SK-N-SH (cell line): ENCODE measurements around the gene AEBP2. TPM values are rescaled to one million over a fixed set of nuclear protein-coding genes. Genes with fewer than 3 reads are reported as not detected.
"Not testable (repeated sequence)": the region's sequence is repeated elsewhere in the genome, so short reads cannot be mapped to it uniquely, and the experiment has no call there.

ENCODE experiments used
- CTCF ChIA-PET: fragments of 300-600, 350-600 bp; formaldehyde crosslinking; extraction: SDS; loops from one replicate; lab custom pipeline; 2021; lab: Yijun Ruan, JAX
- POLR2A ChIA-PET: fragments of 350-600 bp; sonication (Branson Sonifier 250); formaldehyde crosslinking; extraction: SDS; loops from one replicate; lab custom pipeline; 2020; ENCODE audit warnings: antibody characterized with exemption, inconsistent platforms; lab: Yijun Ruan, JAX
- DNase-seq: peaks from one replicate; pipeline ENCODE4 v3.0.0; 2012
- H2AFZ ChIP-seq: fragments of 200-600 bp; sonication (generic); 2 replicates; pipeline ENCODE4 v1.8.1; 2016; ENCODE audit warnings: antibody characterized with exemption, mild to moderate bottlenecking, low read depth
- H3F3A ChIP-seq: fragments of 200-600 bp; sonication (generic); replicated peaks from 2 replicates; pipeline ENCODE3; 2016; ENCODE audit warnings: antibody characterized with exemption, mild to moderate bottlenecking; ENCODE audit not compliant: insufficient read depth
- H3K27ac ChIP-seq, 2 experiments: fragments of 200-500 bp in 1 of 2; fragments of 200-600 bp in 1 of 2; sonication (Bioruptor generic) in 1 of 2; sonication (generic), shearing (Covaris generic) in 1 of 2; 2 replicates each; pipeline versions ENCODE4 v1.5.1 to v1.6.1; 2014 to 2016; ENCODE audit warnings: low read depth in 2 of 2, inconsistent platforms in 1 of 2, low read length in 1 of 2, mild to moderate bottlenecking in 1 of 2, mixed read lengths in 1 of 2
- H3K27me3 ChIP-seq: fragments of 200-600 bp; sonication (generic), shearing (Covaris generic); 2 replicates; pipeline ENCODE4 v1.6.1; 2016; ENCODE audit warnings: mixed run types; ENCODE audit not compliant: insufficient read depth
- H3K36me3 ChIP-seq, 2 experiments: fragments of 200-500 bp in 1 of 2; fragments of 200-600 bp in 1 of 2; sonication (Bioruptor generic) in 1 of 2; sonication (generic) in 1 of 2; replicated peaks in 1 of 2; 2 replicates each; pipeline versions ENCODE3 to v1.5.1; 2014 to 2016; ENCODE audit warnings: low read length in 1 of 2, mild to moderate bottlenecking in 1 of 2; ENCODE audit not compliant: insufficient read depth in 2 of 2, control insufficient read depth in 1 of 2
- H3K4me1 ChIP-seq, 2 experiments: fragments of 200-500 bp in 1 of 2; fragments of 200-600 bp in 1 of 2; sonication (Bioruptor generic) in 1 of 2; sonication (generic), shearing (Covaris generic) in 1 of 2; 2 replicates each; pipeline versions ENCODE4 v1.5.1 to v1.6.1; 2014 to 2016; ENCODE audit warnings: low read depth in 1 of 2, low read length in 1 of 2, mixed run types in 1 of 2; ENCODE audit not compliant: insufficient read depth in 2 of 2, control insufficient read depth in 1 of 2
- H3K4me2 ChIP-seq: fragments of 200-600 bp; sonication (generic), shearing (Covaris generic); 2 replicates; pipeline ENCODE4 v1.6.1; 2017; ENCODE audit warnings: mixed run types
- H3K4me3 ChIP-seq, 2 experiments: fragments of 200-500 bp in 1 of 2; fragments of 200-600 bp in 1 of 2; sonication (Bioruptor generic) in 1 of 2; sonication (generic), shearing (Covaris generic) in 1 of 2; 2 replicates each; pipeline versions ENCODE4 v1.5.1 to v1.8.1; 2014 to 2016; ENCODE audit warnings: low read depth in 2 of 2, inconsistent platforms in 1 of 2, low read length in 1 of 2, mild to moderate bottlenecking in 1 of 2, mixed read lengths in 1 of 2, moderate library complexity in 1 of 2
- H3K79me2 ChIP-seq: fragments of 200-600 bp; sonication (generic); 2 replicates; pipeline ENCODE4 v1.8.1; 2017; ENCODE audit warnings: mild to moderate bottlenecking; ENCODE audit not compliant: insufficient read depth
- H3K9ac ChIP-seq: fragments of 200-600 bp; sonication (generic); 2 replicates; pipeline ENCODE4 v1.6.1; 2017; ENCODE audit warnings: mixed run types
- H3K9me2 ChIP-seq: fragments of 200-600 bp; sonication (generic); 2 replicates; pipeline ENCODE4 v1.6.1; 2017; ENCODE audit warnings: mixed run types
- H3K9me3 ChIP-seq: fragments of 200-600 bp; sonication (generic); 2 replicates; pipeline ENCODE4 v1.6.1; 2017; ENCODE audit warnings: mixed run types, mild to moderate bottlenecking, moderate library complexity
- H4K20me1 ChIP-seq: fragments of 200-600 bp; sonication (generic); 2 replicates; pipeline ENCODE4 v1.6.1; 2017; ENCODE audit warnings: mild to moderate bottlenecking, mixed run types; ENCODE audit not compliant: insufficient read depth
- FOSL2 ChIP-seq: IDR thresholded peaks from 2 replicates; pipeline ENCODE4 v1.4.0; 2012; ENCODE audit warnings: low read depth, mild to moderate bottlenecking, moderate library complexity, borderline replicate concordance
- FOXJ3 ChIP-seq: sonication (generic); formaldehyde crosslinking; IDR thresholded peaks from 2 replicates; pipeline ENCODE4 v1.5.1; 2020; ENCODE audit warnings: mild to moderate bottlenecking, missing genetic modification reagents
- FOXM1 ChIP-seq: IDR thresholded peaks from 2 replicates; pipeline ENCODE4 v1.4.0; 2012; ENCODE audit warnings: low read depth, mild to moderate bottlenecking
- GABPA ChIP-seq: IDR thresholded peaks from 2 replicates; pipeline ENCODE4 v1.4.0; 2012; ENCODE audit warnings: low read depth, mild to moderate bottlenecking
- GATA2 ChIP-seq: sonication (generic); formaldehyde crosslinking; IDR thresholded peaks from 2 replicates; pipeline ENCODE4 v1.5.0; 2020; ENCODE audit warnings: mild to moderate bottlenecking, missing genetic modification reagents
- MEF2A ChIP-seq: IDR thresholded peaks from 2 replicates; pipeline ENCODE4 v1.4.0; 2012; ENCODE audit warnings: low read depth, borderline replicate concordance
- NRF1 ChIP-seq: IDR thresholded peaks from 2 replicates; pipeline ENCODE4 v1.6.1; 2012; ENCODE audit warnings: low read depth, mild to moderate bottlenecking, low read length
- POLR2AphosphoS5 ChIP-seq: IDR thresholded peaks from 2 replicates; pipeline ENCODE4 v1.6.1; 2012; ENCODE audit warnings: low read depth, low read length
- RFX5 ChIP-seq: IDR thresholded peaks from 2 replicates; pipeline ENCODE4 v1.6.1; 2012; ENCODE audit warnings: mild to moderate bottlenecking, improper control_type of control experiment, low read length
- SIN3A ChIP-seq: IDR thresholded peaks from 2 replicates; pipeline ENCODE4 v1.6.1; 2012; ENCODE audit warnings: low read depth, mild to moderate bottlenecking, low read length, moderate library complexity, borderline replicate concordance
- TEAD4 ChIP-seq: IDR thresholded peaks from 2 replicates; pipeline ENCODE4 v1.4.0; 2012; ENCODE audit warnings: mild to moderate bottlenecking, borderline replicate concordance; ENCODE audit not compliant: insufficient read depth
- WGBS: methylation state at CpG from one replicate; pipeline ENCODE4 v1.1.6; 2017; ENCODE audit warnings: low lambda C conversion rate; 5-methylcytosine and 5-hydroxymethylcytosine counted together
- polyA plus RNA-seq, 3 experiments: library from polyadenylated mRNA; depleted of rRNA; stranded (reverse); fragments of >200 nt; gene quantifications; 2 replicates each; pipeline ENCODE4 v1.2.3, GENCODE V29; 2012
- TF ChIP-seq, protein P1 (sequence below): fragments of 200-600 bp; sonication (generic); IDR thresholded peaks from 2 replicates; pipeline ENCODE4 v1.6.1; 2017; ENCODE audit warnings: antibody characterized with exemption, mild to moderate bottlenecking, moderate library complexity

AEBP2 gene
- polyA plus RNA-seq, 1 of the 3 experiments (the other 2 are of a cell fraction): 10.4 TPM

DNA sequence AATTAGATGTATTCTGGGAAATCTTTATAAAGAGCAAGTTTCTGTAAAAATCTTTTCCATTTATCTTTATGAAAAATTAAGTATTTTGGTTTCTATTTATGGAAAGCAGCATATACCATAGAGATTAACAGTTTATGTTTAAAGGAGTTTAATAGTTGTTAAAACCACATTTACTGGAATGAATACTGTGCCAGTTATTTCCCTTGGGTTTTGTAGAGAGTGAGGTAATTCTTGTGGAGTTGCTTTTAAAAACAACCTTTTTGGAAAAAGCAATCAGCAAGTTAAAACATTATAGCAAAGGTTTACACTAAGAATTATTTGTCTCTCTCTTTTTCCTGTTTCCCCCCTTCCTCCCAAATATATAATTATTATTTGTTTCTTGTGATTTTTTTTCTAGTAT is 34.9 kb downstream of the AEBP2 start:
- no peak overlapping the region for H3K4me2 ChIP-seq
- peaks cover 11 to 56% of the 10 kb centered on the region in 2 experiments for H3K36me3 ChIP-seq
- peaks cover 99% of the 10 kb centered on the region for H3K79me2 ChIP-seq
- no peak overlapping the region for H3K4me3 ChIP-seq
- H3K4me1 ChIP-seq: no peaks in the 10 kb centered on the region
- no peak overlapping the region for H2AFZ ChIP-seq
- no peaks in the 10 kb centered on the region for H3K9me3 ChIP-seq
- peaks cover 13% of the 10 kb centered on the region for H3F3A ChIP-seq
- no peak for DNase-seq
- no peaks in the 10 kb centered on the region for H3K27me3 ChIP-seq
- H3K9me2 ChIP-seq: no peaks in the 10 kb centered on the region
- H3K27ac ChIP-seq: no peak overlapping the region
- CTCF ChIA-PET: interaction anchor here (0.9 kb wide), 1 partner anchor 25 kb away, joined by 3 read pairs; no protein-coding TSS in a partner anchor
- H4K20me1 ChIP-seq: peaks cover 43% of the 10 kb centered on the region
- POLR2A ChIA-PET: no interaction called here
- no peak for TF ChIP-seq GABPA
- TF ChIP-seq GATA2: no peak
- TF ChIP-seq NRF1: no peak
- TF ChIP-seq POLR2AphosphoS5: no peak
- TF ChIP-seq SIN3A: no peak
- no peak for TF ChIP-seq MEF2A
- TF ChIP-seq FOXJ3: no peak
- TF ChIP-seq FOXM1: no peak
- no peak overlapping the region for H3K9ac ChIP-seq

DNA sequence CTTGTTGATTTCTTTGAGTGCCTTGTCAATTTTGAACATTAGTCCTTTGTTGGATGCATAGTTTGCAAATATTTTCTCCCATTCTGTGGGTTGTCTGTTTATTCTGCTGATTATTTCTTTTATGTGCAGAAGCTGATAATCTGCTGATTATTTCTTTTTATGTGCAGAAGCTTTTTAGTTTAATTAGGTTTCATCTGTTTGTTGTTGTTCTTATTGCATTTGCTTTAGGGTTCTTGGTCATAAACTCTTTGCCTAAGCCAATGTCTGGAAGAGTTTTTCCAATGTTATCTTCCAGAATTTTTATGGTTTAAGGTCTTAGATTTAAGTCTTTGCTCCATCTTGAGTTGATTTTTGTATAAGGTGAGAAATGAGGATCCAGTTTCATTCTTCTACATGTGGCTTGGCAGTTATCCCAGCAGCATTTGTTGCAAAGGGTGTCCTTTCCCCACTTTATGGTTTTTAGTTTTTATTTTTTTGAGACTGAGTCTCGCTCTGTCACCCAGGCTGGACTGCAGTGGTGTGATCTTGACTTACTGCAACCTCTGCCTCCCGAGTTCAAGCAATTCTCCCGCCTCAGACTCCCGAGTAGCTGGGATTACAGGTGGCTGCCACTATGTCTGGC is 36.7 kb downstream of the AEBP2 start:
- POLR2A ChIA-PET: interaction anchor here (0.6 kb wide), 1 partner anchor 143 kb away, joined by 3 read pairs; no protein-coding TSS in a partner anchor
- H3K27ac ChIP-seq, H3K27me3 ChIP-seq, H2AFZ ChIP-seq, CTCF ChIA-PET, DNase-seq, H3K9me2 ChIP-seq, H3K4me3 ChIP-seq, H3K9ac ChIP-seq, H3K4me1 ChIP-seq, H3K4me2 ChIP-seq, H3K9me3 ChIP-seq: not testable (repeated sequence)
- 94% methylated on average over 4 of the region's 4 CpGs for WGBS
- H4K20me1 ChIP-seq: peaks cover 45% of the 10 kb centered on the region
- peaks cover 8 to 66% of the 10 kb centered on the region in 2 experiments for H3K36me3 ChIP-seq
- H3F3A ChIP-seq: peaks cover 13% of the 10 kb centered on the region
- H3K79me2 ChIP-seq: peaks cover 99% of the 10 kb centered on the region

DNA sequence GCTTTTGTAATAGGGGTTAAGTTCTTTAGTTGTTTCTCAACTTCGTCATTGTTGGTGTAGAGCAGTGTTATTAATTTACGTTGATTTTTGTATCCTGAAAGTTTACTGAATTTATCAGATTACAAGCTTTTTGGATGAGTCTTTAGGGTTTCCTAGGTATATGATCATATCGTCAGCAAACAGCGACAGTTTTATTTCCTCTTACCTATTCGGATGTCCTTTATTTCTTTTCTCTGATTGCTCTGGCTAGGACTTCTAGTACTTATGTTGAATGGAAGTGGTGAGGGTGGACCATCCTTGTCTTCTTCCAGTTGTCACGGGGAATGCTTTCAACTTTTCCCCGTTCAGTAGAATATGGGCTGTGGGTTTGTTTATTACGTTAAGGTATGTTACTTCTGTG is 37.8 kb downstream of the AEBP2 start:
- H4K20me1 ChIP-seq: peaks cover 49% of the 10 kb centered on the region
- 0 out of 2 replicates have a peak, but pooled peaks cover 8% of the 10 kb centered on the region for H3K9me3 ChIP-seq
- no peaks in the 10 kb centered on the region; a peak in 1 of 4 replicates for H3K4me1 ChIP-seq
- ChIA-PET POLR2A (no interaction called here), CTCF (no interaction called here)
- H3K4me3 ChIP-seq: no peak overlapping the region
- 96% methylated on average over 8 of the region's 8 CpGs for WGBS
- peaks cover 8 to 74% of the 10 kb centered on the region in 2 experiments for H3K36me3 ChIP-seq
- no peak overlapping the region for H2AFZ ChIP-seq
- peaks cover 13% of the 10 kb centered on the region for H3F3A ChIP-seq
- H3K79me2 ChIP-seq: peaks cover 99% of the 10 kb centered on the region
- H3K27ac ChIP-seq: no peak overlapping the region
- no peak for DNase-seq
- H3K4me2 ChIP-seq: no peak overlapping the region
- H3K9me2 ChIP-seq: no peaks in the 10 kb centered on the region
- H3K27me3 ChIP-seq: no peaks in the 10 kb centered on the region
- H3K9ac ChIP-seq: no peak overlapping the region
- TF ChIP-seq FOSL2: no peak
- no peak for TF ChIP-seq TEAD4
- TF ChIP-seq RFX5: no peak
- TF ChIP-seq, protein P1, sequence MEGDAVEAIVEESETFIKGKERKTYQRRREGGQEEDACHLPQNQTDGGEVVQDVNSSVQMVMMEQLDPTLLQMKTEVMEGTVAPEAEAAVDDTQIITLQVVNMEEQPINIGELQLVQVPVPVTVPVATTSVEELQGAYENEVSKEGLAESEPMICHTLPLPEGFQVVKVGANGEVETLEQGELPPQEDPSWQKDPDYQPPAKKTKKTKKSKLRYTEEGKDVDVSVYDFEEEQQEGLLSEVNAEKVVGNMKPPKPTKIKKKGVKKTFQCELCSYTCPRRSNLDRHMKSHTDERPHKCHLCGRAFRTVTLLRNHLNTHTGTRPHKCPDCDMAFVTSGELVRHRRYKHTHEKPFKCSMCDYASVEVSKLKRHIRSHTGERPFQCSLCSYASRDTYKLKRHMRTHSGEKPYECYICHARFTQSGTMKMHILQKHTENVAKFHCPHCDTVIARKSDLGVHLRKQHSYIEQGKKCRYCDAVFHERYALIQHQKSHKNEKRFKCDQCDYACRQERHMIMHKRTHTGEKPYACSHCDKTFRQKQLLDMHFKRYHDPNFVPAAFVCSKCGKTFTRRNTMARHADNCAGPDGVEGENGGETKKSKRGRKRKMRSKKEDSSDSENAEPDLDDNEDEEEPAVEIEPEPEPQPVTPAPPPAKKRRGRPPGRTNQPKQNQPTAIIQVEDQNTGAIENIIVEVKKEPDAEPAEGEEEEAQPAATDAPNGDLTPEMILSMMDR: no peak
- TF ChIP-seq GATA2: no peak
- no peak for TF ChIP-seq FOXM1
- no peak for TF ChIP-seq NRF1
